ENCODE results near the gene UBA52.
"Not testable (repeated sequence)": the region's sequence is repeated elsewhere in the genome, so short reads cannot be mapped to it uniquely, and the experiment has no call there.

UBA52 gene

GRCh38 chr19:18557411-18558201 lies 14.1 kb upstream of the UBA52 start, which contains the start of gene KXD1:
KXD1 (plus strand) TSS chr19:18557870; CDS start chr19:18562057, 4,187 bp downstream.
- peak; percentile 98 for DNase-seq (ENCODE audit: low spot score)

- DNase-seq (ENCODE audit: low spot score): no peak
Measured at GRCh38 chr19:18558202-18558555, 13.5 kb upstream of the UBA52 start.

- DNase-seq (ENCODE audit: low spot score): no peak
Measured at GRCh38 chr19:18558604-18559003, 13.1 kb upstream of the UBA52 start.

GRCh38 chr19:18559685-18560084 lies 12.0 kb upstream of the UBA52 start:
- DNase-seq (ENCODE audit: low spot score): no peak

- no peak for DNase-seq (ENCODE audit: low spot score)
Measured at GRCh38 chr19:18562086-18562485, 9.6 kb upstream of the UBA52 start.

GRCh38 chr19:18566953-18567352 lies 4.7 kb upstream of the UBA52 start:
- DNase-seq (ENCODE audit: low spot score): no peak

GRCh38 chr19:18568367-18568766 lies 3.3 kb upstream of the UBA52 start:
- DNase-seq (ENCODE audit: low spot score): no peak

GRCh38 chr19:18574691-18575291 lies 3.1 kb downstream of the UBA52 start:
- DNase-seq (ENCODE audit: low spot score): no peak

GRCh38 chr19:18576383-18576782 lies 4.7 kb downstream of the UBA52 start:
- no peak for DNase-seq (ENCODE audit: low spot score)

- DNase-seq (ENCODE audit: low spot score): no peak
Measured at GRCh38 chr19:18577365-18577914, 5.8 kb downstream of the UBA52 start.

- DNase-seq (ENCODE audit: low spot score): no peak
Measured at GRCh38 chr19:18580311-18580710, 8.7 kb downstream of the UBA52 start.

GRCh38 chr19:18586306-18586705 lies 14.6 kb downstream of the UBA52 start:
- DNase-seq (ENCODE audit: low spot score): no peak

GRCh38 chr19:18587561-18587960 lies 15.9 kb downstream of the UBA52 start:
- DNase-seq (ENCODE audit: low spot score): no peak

- DNase-seq (ENCODE audit: low spot score): no peak
Measured at GRCh38 chr19:18587962-18588610, 16.4 kb downstream of the UBA52 start.

- peak; percentile 85 for DNase-seq (ENCODE audit: low spot score)
Measured at GRCh38 chr19:18588611-18589379, 17.1 kb downstream of the UBA52 start, which contains the start of gene REX1BD. REX1BD (plus strand) TSS chr19:18588798; CDS start chr19:18588802, 4 bp downstream.

- DNase-seq (ENCODE audit: low spot score): peak; percentile 77
Measured at GRCh38 chr19:18589380-18590272, 18.0 kb downstream of the UBA52 start.

GRCh38 chr19:18590273-18591272 lies 18.9 kb downstream of the UBA52 start:
- DNase-seq (ENCODE audit: low spot score): no peak

- DNase-seq (ENCODE audit: low spot score): no peak
Measured at GRCh38 chr19:18591735-18592385, 20.2 kb downstream of the UBA52 start.

GRCh38 chr19:18592732-18593131 lies 21.1 kb downstream of the UBA52 start:
- not testable (repeated sequence) for DNase-seq (ENCODE audit: low spot score)
